Measurements from ENCODE around the gene THSD4.

THSD4 gene

DNA sequence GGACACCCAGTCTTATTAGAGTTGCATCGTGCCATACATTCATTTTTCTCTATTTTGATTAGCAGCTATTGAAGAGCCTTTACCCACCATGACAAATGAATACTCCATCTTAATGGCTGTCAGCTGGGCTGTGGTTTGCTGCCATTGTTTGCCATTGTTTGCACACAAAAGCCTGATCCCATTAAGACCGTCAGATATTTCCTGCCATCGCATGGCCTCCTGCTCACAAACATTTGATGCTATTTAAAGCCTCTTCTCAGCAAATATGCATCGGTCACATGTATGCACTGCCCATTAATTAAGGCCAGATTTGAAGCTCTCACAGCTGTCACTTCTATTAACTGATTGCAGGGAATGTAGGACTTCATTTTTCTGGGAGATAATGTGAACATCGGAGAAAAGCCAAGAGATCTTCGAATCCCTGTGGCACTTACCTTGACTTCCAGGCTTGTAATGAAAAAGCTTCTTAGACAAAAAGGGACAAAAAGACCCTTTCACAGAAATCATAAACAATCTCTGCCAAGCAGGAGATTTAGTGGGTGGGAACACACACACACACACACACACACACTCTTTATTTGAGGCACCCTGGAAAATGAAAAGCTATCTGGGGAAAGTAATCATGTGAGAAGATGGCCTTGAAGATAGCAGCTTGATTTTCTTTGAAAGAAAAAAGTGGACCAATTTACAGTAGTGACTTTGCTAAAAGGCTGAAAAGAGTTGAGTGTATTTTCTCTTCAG is 519.7 kb downstream of the THSD4 start:
- Histone ChIP-seq H3K27me3 (replicated peaks in 2 of 5; ENCODE audit: control insufficient read depth in 4 of 5, insufficient read depth in 5 of 5, low read length in 4 of 5) (peaks cover 0 to 15% (median 2%) of the 10 kb centered on the region in 5 experiments), H3K36me3 (ENCODE audit: control insufficient read depth in 4 of 4, insufficient read depth in 4 of 4, low read length in 3 of 4) (no peaks in the 10 kb centered on the region), H3K9me3 (ENCODE audit: control extremely low read depth in 1 of 5, control insufficient read depth in 4 of 5, insufficient read depth in 2 of 5, low read depth in 1 of 5, low read length in 4 of 5) (no peaks in the 10 kb centered on the region), H3K4me1 (ENCODE audit: control extremely low read depth in 1 of 4, control insufficient read depth in 4 of 4, insufficient read depth in 4 of 4, low read length in 3 of 4) (no peaks in the 10 kb centered on the region), H3K4me3 (ENCODE audit: control insufficient read depth in 1 of 7, extremely low read depth in 1 of 7, insufficient read depth in 4 of 7, low read depth in 2 of 7, low read length in 6 of 7) (no peak overlapping the region), H3K27ac (ENCODE audit: insufficient read depth in 1 of 2, low read depth in 1 of 2, low read length in 2 of 2, poor library complexity in 1 of 2, severe bottlenecking in 2 of 2) (no peak overlapping the region)
- ChIA-PET POLR2A (no interaction called here), CTCF (no interaction called here)
- DNase-seq = no peak
- WGBS (ENCODE audit: insufficient coverage) = 18% methylated on average over 4 of the region's 6 CpGs

DNA sequence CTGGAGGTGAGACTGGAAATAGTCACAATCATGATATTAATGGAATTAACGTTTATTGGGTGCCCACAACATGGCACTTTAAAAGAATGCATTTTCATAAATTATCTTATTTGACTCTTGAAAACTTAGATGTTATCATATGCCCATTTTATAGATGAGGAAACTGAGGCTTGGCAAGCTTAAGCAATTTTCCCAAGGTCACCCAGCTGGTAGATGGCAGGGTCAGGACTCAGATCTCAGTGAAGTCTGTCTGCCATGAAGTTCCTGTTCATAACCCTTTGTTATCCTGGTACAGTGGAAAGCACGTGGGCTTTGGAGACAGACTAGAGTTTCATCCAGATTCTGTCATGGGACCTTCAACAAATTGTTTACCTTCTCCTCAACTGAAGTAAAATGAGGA is 520.5 kb downstream of the THSD4 start:
- Histone ChIP-seq H3K27me3 (replicated peaks in 2 of 5; ENCODE audit: control insufficient read depth in 4 of 5, insufficient read depth in 5 of 5, low read length in 4 of 5) (peaks cover 0 to 15% (median 2%) of the 10 kb centered on the region in 5 experiments), H3K4me3 (ENCODE audit: control insufficient read depth in 1 of 7, extremely low read depth in 1 of 7, insufficient read depth in 4 of 7, low read depth in 2 of 7, low read length in 6 of 7) (no peak overlapping the region), H3K36me3 (ENCODE audit: control insufficient read depth in 4 of 4, insufficient read depth in 4 of 4, low read length in 3 of 4) (no peaks in the 10 kb centered on the region), H3K9me3 (ENCODE audit: control extremely low read depth in 1 of 5, control insufficient read depth in 4 of 5, insufficient read depth in 2 of 5, low read depth in 1 of 5, low read length in 4 of 5) (no peaks in the 10 kb centered on the region), H3K27ac (ENCODE audit: insufficient read depth in 1 of 2, low read depth in 1 of 2, low read length in 2 of 2, poor library complexity in 1 of 2, severe bottlenecking in 2 of 2) (no peak overlapping the region), H3K4me1 (ENCODE audit: control extremely low read depth in 1 of 4, control insufficient read depth in 4 of 4, insufficient read depth in 4 of 4, low read length in 3 of 4) (no peaks in the 10 kb centered on the region)
- no peak for DNase-seq
- POLR2A ChIA-PET = no interaction called here
- 86% methylated on average over 1 of the region's 2 CpGs for WGBS (ENCODE audit: insufficient coverage)
- CTCF ChIA-PET = no interaction called here

DNA sequence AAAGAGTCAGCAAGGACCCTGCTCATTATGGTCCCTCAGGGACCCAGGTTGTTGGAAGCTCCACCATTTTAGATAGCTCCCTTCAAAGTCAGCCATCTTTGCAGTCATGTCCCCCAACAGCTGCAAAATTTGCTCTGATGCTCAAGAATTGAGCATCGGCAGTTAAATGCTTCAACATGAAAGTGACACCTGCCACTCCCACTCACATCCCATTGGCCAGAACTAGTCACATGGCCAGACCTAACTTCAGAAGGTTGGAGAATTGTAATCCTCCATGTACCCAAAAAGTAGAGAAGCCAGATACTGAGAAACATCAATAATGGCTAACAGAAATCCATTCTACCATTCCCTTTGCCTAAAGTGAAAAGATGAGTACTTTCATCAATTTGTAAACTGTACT is 523.6 kb downstream of the THSD4 start:
- 100% methylated on average over 1 of the region's 1 CpG for WGBS (ENCODE audit: insufficient coverage)
- H3K27ac ChIP-seq (ENCODE audit: insufficient read depth in 1 of 2, low read depth in 1 of 2, low read length in 2 of 2, poor library complexity in 1 of 2, severe bottlenecking in 2 of 2) = no peak overlapping the region
- no peak overlapping the region for H3K4me3 ChIP-seq (ENCODE audit: control insufficient read depth in 1 of 7, extremely low read depth in 1 of 7, insufficient read depth in 4 of 7, low read depth in 2 of 7, low read length in 6 of 7)
- peaks cover 0 to 17% (median 2%) of the 10 kb centered on the region in 5 experiments for H3K27me3 ChIP-seq (replicated peaks in 2 of 5; ENCODE audit: control insufficient read depth in 4 of 5, insufficient read depth in 5 of 5, low read length in 4 of 5)
- no peak for DNase-seq
- ChIA-PET CTCF (no interaction called here), POLR2A (no interaction called here)
- no peaks in the 10 kb centered on the region for H3K4me1 ChIP-seq (ENCODE audit: control extremely low read depth in 1 of 4, control insufficient read depth in 4 of 4, insufficient read depth in 4 of 4, low read length in 3 of 4)
- H3K9me3 ChIP-seq (ENCODE audit: control extremely low read depth in 1 of 5, control insufficient read depth in 4 of 5, insufficient read depth in 2 of 5, low read depth in 1 of 5, low read length in 4 of 5) = no peaks in the 10 kb centered on the region
- H3K36me3 ChIP-seq (ENCODE audit: control insufficient read depth in 4 of 4, insufficient read depth in 4 of 4, low read length in 3 of 4) = no peaks in the 10 kb centered on the region

DNA sequence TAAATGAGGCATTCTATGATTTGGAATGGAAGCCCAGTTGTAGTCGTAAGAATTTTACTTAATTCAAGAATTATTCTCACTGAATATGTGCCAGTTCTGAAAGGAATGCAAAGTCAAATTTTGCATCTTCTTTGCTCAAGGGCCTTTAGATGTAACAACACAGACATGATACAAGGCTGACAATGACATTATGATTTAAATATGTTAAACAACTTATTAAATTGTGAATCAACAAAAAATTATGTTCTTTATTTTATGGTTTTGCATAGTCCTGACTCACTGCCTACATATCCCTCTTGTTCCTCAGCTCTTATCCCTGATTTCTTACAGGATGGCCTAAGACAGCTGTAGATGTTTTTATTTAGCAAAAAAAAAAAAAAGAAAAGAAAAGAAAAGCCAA is 524.2 kb downstream of the THSD4 start:
- no peak overlapping the region for H3K27ac ChIP-seq (ENCODE audit: insufficient read depth in 1 of 2, low read depth in 1 of 2, low read length in 2 of 2, poor library complexity in 1 of 2, severe bottlenecking in 2 of 2)
- no peak overlapping the region for H3K4me3 ChIP-seq (ENCODE audit: control insufficient read depth in 1 of 7, extremely low read depth in 1 of 7, insufficient read depth in 4 of 7, low read depth in 2 of 7, low read length in 6 of 7)
- POLR2A ChIA-PET = no interaction called here
- DNase-seq = no peak
- H3K4me1 ChIP-seq (ENCODE audit: control extremely low read depth in 1 of 4, control insufficient read depth in 4 of 4, insufficient read depth in 4 of 4, low read length in 3 of 4) = no peaks in the 10 kb centered on the region
- peaks cover 0 to 14% (median 1%) of the 10 kb centered on the region in 5 experiments for H3K27me3 ChIP-seq (replicated peaks in 2 of 5; ENCODE audit: control insufficient read depth in 4 of 5, insufficient read depth in 5 of 5, low read length in 4 of 5)
- CTCF ChIA-PET = no interaction called here
- peaks cover 0 to under 1% (median 0%) of the 10 kb centered on the region in 5 experiments for H3K9me3 ChIP-seq (ENCODE audit: control extremely low read depth in 1 of 5, control insufficient read depth in 4 of 5, insufficient read depth in 2 of 5, low read depth in 1 of 5, low read length in 4 of 5)
- WGBS (ENCODE audit: insufficient coverage) = no CpG with 5 or more reads among the region's 1 CpG
- H3K36me3 ChIP-seq (ENCODE audit: control insufficient read depth in 4 of 4, insufficient read depth in 4 of 4, low read length in 3 of 4) = no peaks in the 10 kb centered on the region

DNA sequence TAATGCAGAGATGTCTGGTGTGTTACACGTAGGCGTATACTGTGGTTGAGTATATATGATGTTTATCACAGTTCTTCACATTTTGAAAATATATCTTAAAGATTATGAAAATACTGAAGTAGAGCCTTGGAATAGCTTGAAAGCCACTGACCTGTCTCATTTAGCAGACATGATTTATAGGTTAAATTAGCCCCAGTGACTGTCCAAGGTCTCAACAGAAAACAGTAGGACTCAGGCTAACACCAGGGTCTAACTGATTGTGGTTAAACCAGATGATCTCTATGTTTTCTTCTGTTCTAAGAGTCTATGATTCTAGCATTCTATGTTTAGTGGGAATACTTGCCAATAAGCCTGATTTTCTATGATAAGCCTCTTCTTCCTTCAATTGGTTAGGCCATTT is 528.6 kb downstream of the THSD4 start:
- peaks cover 0 to 4% (median 0%) of the 10 kb centered on the region in 5 experiments for H3K9me3 ChIP-seq (ENCODE audit: control extremely low read depth in 1 of 5, control insufficient read depth in 4 of 5, insufficient read depth in 2 of 5, low read depth in 1 of 5, low read length in 4 of 5)
- no peak overlapping the region for H3K4me3 ChIP-seq (ENCODE audit: control insufficient read depth in 1 of 7, extremely low read depth in 1 of 7, insufficient read depth in 4 of 7, low read depth in 2 of 7, low read length in 6 of 7)
- H3K27ac ChIP-seq (ENCODE audit: insufficient read depth in 1 of 2, low read depth in 1 of 2, low read length in 2 of 2, poor library complexity in 1 of 2, severe bottlenecking in 2 of 2) = no peak overlapping the region
- H3K4me1 ChIP-seq (ENCODE audit: control extremely low read depth in 1 of 4, control insufficient read depth in 4 of 4, insufficient read depth in 4 of 4, low read length in 3 of 4) = no peaks in the 10 kb centered on the region
- CTCF ChIA-PET = no interaction called here
- POLR2A ChIA-PET = no interaction called here
- DNase-seq = no peak
- H3K36me3 ChIP-seq (ENCODE audit: control insufficient read depth in 4 of 4, insufficient read depth in 4 of 4, low read length in 3 of 4) = no peaks in the 10 kb centered on the region
- no CpG with 5 or more reads among the region's 2 CpGs for WGBS (ENCODE audit: insufficient coverage)
- peaks cover 0 to 4% (median 0%) of the 10 kb centered on the region in 5 experiments for H3K27me3 ChIP-seq (replicated peaks in 2 of 5; ENCODE audit: control insufficient read depth in 4 of 5, insufficient read depth in 5 of 5, low read length in 4 of 5)

DNA sequence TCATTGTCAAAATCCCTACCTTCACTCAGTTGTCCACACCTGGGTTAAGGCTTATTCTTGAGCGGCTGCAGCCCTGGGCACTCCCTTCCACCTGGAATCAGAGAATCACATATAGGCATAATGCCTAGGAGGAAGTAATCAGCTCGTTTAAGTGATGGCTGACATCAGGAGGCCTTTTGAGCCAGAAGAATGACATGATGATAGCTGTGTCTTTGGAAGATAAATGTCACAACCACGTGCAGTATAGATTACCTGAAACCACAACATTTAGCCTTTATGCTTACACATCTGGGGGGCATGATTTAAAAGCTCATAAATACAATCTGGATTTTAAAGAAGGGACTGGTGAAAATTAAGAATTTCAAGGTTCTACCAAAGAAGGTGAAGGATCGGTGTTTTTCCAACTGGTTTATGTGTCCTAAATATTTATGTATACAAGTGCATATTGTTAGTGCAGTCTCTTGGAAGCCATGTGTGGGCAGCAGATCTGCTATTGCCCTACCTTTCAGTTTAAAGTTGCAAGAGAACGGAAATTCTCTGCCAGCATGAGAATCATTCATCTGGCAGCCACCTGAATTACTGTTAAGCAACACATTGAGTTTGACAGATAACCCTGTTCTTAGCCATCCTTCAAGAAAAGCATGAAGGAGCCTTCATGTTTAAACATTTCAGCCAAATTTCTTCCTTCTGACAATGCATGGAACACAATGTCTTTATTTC is 531.7 kb downstream of the THSD4 start:
- Histone ChIP-seq H3K36me3 (ENCODE audit: control insufficient read depth in 4 of 4, insufficient read depth in 4 of 4, low read length in 3 of 4) (no peaks in the 10 kb centered on the region), H3K4me3 (ENCODE audit: control insufficient read depth in 1 of 7, extremely low read depth in 1 of 7, insufficient read depth in 4 of 7, low read depth in 2 of 7, low read length in 6 of 7) (no peak overlapping the region), H3K9me3 (ENCODE audit: control extremely low read depth in 1 of 5, control insufficient read depth in 4 of 5, insufficient read depth in 2 of 5, low read depth in 1 of 5, low read length in 4 of 5) (peaks cover 0 to 4% (median 0%) of the 10 kb centered on the region in 5 experiments), H3K4me1 (ENCODE audit: control extremely low read depth in 1 of 4, control insufficient read depth in 4 of 4, insufficient read depth in 4 of 4, low read length in 3 of 4) (no peaks in the 10 kb centered on the region), H3K27me3 (replicated peaks in 2 of 5; ENCODE audit: control insufficient read depth in 4 of 5, insufficient read depth in 5 of 5, low read length in 4 of 5) (peaks cover 0 to 4% (median 0%) of the 10 kb centered on the region in 5 experiments), H3K27ac (ENCODE audit: insufficient read depth in 1 of 2, low read depth in 1 of 2, low read length in 2 of 2, poor library complexity in 1 of 2, severe bottlenecking in 2 of 2) (no peak overlapping the region)
- DNase-seq = no peak
- ChIA-PET CTCF (no interaction called here), POLR2A (no interaction called here)
- WGBS (ENCODE audit: insufficient coverage) = 87% methylated on average over 1 of the region's 5 CpGs

DNA sequence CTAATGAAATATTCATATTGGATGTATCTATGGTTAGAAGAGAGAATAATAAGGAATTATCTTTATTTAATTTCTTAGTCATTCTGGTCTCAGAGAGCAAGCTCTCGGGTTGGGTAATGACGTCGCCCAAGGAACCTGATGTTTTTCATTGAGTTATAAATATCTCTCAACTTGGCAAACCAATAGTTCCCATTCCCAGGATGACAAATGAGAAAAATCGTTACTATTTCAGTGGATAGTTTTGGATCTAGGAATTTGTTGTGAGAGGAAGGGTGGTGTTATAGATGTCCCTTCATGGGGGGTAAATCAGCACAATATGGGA is 532.2 kb downstream of the THSD4 start:
- Histone ChIP-seq H3K4me3 (ENCODE audit: control insufficient read depth in 1 of 7, extremely low read depth in 1 of 7, insufficient read depth in 4 of 7, low read depth in 2 of 7, low read length in 6 of 7) (no peak overlapping the region), H3K4me1 (ENCODE audit: control extremely low read depth in 1 of 4, control insufficient read depth in 4 of 4, insufficient read depth in 4 of 4, low read length in 3 of 4) (no peaks in the 10 kb centered on the region), H3K27me3 (replicated peaks in 2 of 5; ENCODE audit: control insufficient read depth in 4 of 5, insufficient read depth in 5 of 5, low read length in 4 of 5) (peaks cover 0 to 4% (median 0%) of the 10 kb centered on the region in 5 experiments), H3K9me3 (ENCODE audit: control extremely low read depth in 1 of 5, control insufficient read depth in 4 of 5, insufficient read depth in 2 of 5, low read depth in 1 of 5, low read length in 4 of 5) (peaks cover 0 to 4% (median 0%) of the 10 kb centered on the region in 5 experiments), H3K27ac (ENCODE audit: insufficient read depth in 1 of 2, low read depth in 1 of 2, low read length in 2 of 2, poor library complexity in 1 of 2, severe bottlenecking in 2 of 2) (no peak overlapping the region), H3K36me3 (ENCODE audit: control insufficient read depth in 4 of 4, insufficient read depth in 4 of 4, low read length in 3 of 4) (no peaks in the 10 kb centered on the region)
- WGBS (ENCODE audit: insufficient coverage) = no CpG with 5 or more reads among the region's 4 CpGs
- CTCF ChIA-PET = no interaction called here
- DNase-seq = no peak
- POLR2A ChIA-PET = no interaction called here
